ENCODE data around the gene PARVB.

The PARVB gene

GRCh38 chr22:44186737-44187136, 162.6 kb downstream of the PARVB start:
- no peak for DNase-seq

GRCh38 chr22:44187652-44188230, 163.6 kb downstream of the PARVB start:
- DNase-seq: no peak

GRCh38 chr22:44188316-44188715, 164.2 kb downstream of the PARVB start:
- DNase-seq: no peak

- no peak for DNase-seq
Observed at GRCh38 chr22:44188986-44189630, 165.0 kb downstream of the PARVB start.

GRCh38 chr22:44190381-44190976, 166.4 kb downstream of the PARVB start:
- DNase-seq: no peak

- no peak for DNase-seq
Observed at GRCh38 chr22:44191036-44191454, 166.9 kb downstream of the PARVB start.

GRCh38 chr22:44192098-44192815, 168.2 kb downstream of the PARVB start:
- DNase-seq: peak; percentile 72

GRCh38 chr22:44192816-44193534, 168.9 kb downstream of the PARVB start:
- DNase-seq: no peak

- DNase-seq: no peak
Observed at GRCh38 chr22:44193535-44193891, 169.4 kb downstream of the PARVB start.

- no peak for DNase-seq
Observed at GRCh38 chr22:44194569-44194968, 170.5 kb downstream of the PARVB start.

GRCh38 chr22:44195189-44195871, 171.2 kb downstream of the PARVB start:
- DNase-seq: no peak

GRCh38 chr22:44196241-44196640, 172.1 kb downstream of the PARVB start:
- no peak for DNase-seq

- DNase-seq: no peak
Observed at GRCh38 chr22:44196731-44197131, 172.6 kb downstream of the PARVB start.

- no peak for DNase-seq
Observed at GRCh38 chr22:44197271-44197670, 173.2 kb downstream of the PARVB start.

- DNase-seq: no peak
Observed at GRCh38 chr22:44199164-44199563, 175.1 kb downstream of the PARVB start.

GRCh38 chr22:44199866-44200265, 175.8 kb downstream of the PARVB start:
- no peak for DNase-seq

GRCh38 chr22:44200451-44200850, 176.3 kb downstream of the PARVB start:
- no peak for DNase-seq

- DNase-seq: no peak
Observed at GRCh38 chr22:44200855-44201550, 176.9 kb downstream of the PARVB start.

- DNase-seq: no peak
Observed at GRCh38 chr22:44201665-44202064, 177.6 kb downstream of the PARVB start.

GRCh38 chr22:44202261-44202789, 178.2 kb downstream of the PARVB start:
- DNase-seq: no peak

GRCh38 chr22:44203203-44203602, 179.1 kb downstream of the PARVB start:
- DNase-seq: no peak
